Measurements from ENCODE around the gene CNTN1. TPM values are rescaled to one million over a fixed set of nuclear protein-coding genes. Genes with fewer than 3 reads are reported as not detected.

Gene CNTN1
- total RNA-seq, 1 experiment from 2014 or later, result 6.5 TPM

GRCh38 chr12:40986001-40986400, 293.8 kb downstream of the CNTN1 start:
- H3K79me2 ChIP-seq (ENCODE audit: insufficient read depth, low read length), result no peaks in the 10 kb centered on the region
- no peak overlapping the region for H3K4me2 ChIP-seq (ENCODE audit: insufficient read depth, insufficient read length, low read length)
- H3K4ac ChIP-seq (ENCODE audit: low read depth, low read length), result no peak overlapping the region
- no peaks in the 10 kb centered on the region for H3K27me3 ChIP-seq (ENCODE audit: insufficient read depth, low read length)
- H3K9me3 Mint-ChIP-seq, result peaks cover 0 to 2% of the 10 kb centered on the region in 2 experiments; a peak in 3 of 5 replicates
- no peaks in the 10 kb centered on the region for H4K20me1 ChIP-seq (ENCODE audit: control insufficient read depth, insufficient read depth, insufficient read length)
- no peak overlapping the region for H3K56ac ChIP-seq (ENCODE audit: insufficient read length, low read depth, low read length)
- H3K36me3 Mint-ChIP-seq (ENCODE audit: insufficient read depth in 1 of 3, low read depth in 3 of 3), result no peaks in the 10 kb centered on the region
- no peak overlapping the region for H3T11ph ChIP-seq (ENCODE audit: low read length)
- no peaks in the 10 kb centered on the region for H3K9me3 ChIP-seq (ENCODE audit: control insufficient read depth, low read depth, low read length)
- no peak overlapping the region for H2BK5ac ChIP-seq (ENCODE audit: insufficient read length, low read length)
- no peak overlapping the region for H3K23ac ChIP-seq (ENCODE audit: insufficient read length, low read depth, low read length)
- no peak for DNase-seq
- no peak overlapping the region for H2BK15ac ChIP-seq (ENCODE audit: low read depth, low read length)
- no peak overlapping the region for H3K27ac ChIP-seq (ENCODE audit: insufficient read length, low read depth, low read length)
- H3K4me3 Mint-ChIP-seq, result no peak overlapping the region
- no peaks in the 10 kb centered on the region for H3K79me1 ChIP-seq (ENCODE audit: insufficient read depth, low read depth, low read length, poor library complexity, severe bottlenecking)
- TF ChIP-seq CTCF (conservative IDR thresholded peaks at IDR 0.05), result no peak
- H3K23me2 ChIP-seq (ENCODE audit: insufficient read length, low read depth, low read length, poor library complexity, severe bottlenecking), result no peaks in the 10 kb centered on the region
- no peaks in the 10 kb centered on the region for H3K27me3 Mint-ChIP-seq (ENCODE audit: low read depth)
- no peak overlapping the region for H3K18ac ChIP-seq (ENCODE audit: insufficient read length, low read depth, low read length)
- no peak overlapping the region for H4K8ac ChIP-seq (replicated peaks; ENCODE audit: insufficient read length, low read depth, low read length)
- no peak overlapping the region for H2BK12ac ChIP-seq (ENCODE audit: insufficient read length, low read depth, low read length)
- H2BK120ac ChIP-seq (ENCODE audit: low read depth, low read length, poor library complexity, severe bottlenecking), result no peak overlapping the region
- no peak overlapping the region for H2AFZ ChIP-seq (ENCODE audit: low read length)
- H4K91ac ChIP-seq (ENCODE audit: insufficient read length, low read depth, low read length), result no peak overlapping the region
- no peak overlapping the region for H3K14ac ChIP-seq (ENCODE audit: insufficient read depth, low read length)
- H3K4me1 ChIP-seq (ENCODE audit: insufficient read depth, low read length), result no peaks in the 10 kb centered on the region
- no peak overlapping the region for H2AK5ac ChIP-seq (ENCODE audit: insufficient read length, low read length)
- no peak overlapping the region for H3K27ac Mint-ChIP-seq
- H3K9ac ChIP-seq (ENCODE audit: extremely low read depth, insufficient read length, low read length), result no peak overlapping the region
- no peaks in the 10 kb centered on the region for H3K4me1 Mint-ChIP-seq
- no peak overlapping the region for H2BK20ac ChIP-seq (ENCODE audit: low read depth, low read length, poor library complexity, severe bottlenecking)
- H4K5ac ChIP-seq (ENCODE audit: insufficient read length, low read depth, low read length), result no peak overlapping the region

Data from H9 (cell line).